ENCODE measurements around the gene COPS4. TPM values are rescaled to one million over a fixed set of nuclear protein-coding genes. Genes with fewer than 3 reads are reported as not detected.

Gene COPS4
- total RNA-seq, 1 experiment from 2014 or later = 42.7 TPM

DNA sequence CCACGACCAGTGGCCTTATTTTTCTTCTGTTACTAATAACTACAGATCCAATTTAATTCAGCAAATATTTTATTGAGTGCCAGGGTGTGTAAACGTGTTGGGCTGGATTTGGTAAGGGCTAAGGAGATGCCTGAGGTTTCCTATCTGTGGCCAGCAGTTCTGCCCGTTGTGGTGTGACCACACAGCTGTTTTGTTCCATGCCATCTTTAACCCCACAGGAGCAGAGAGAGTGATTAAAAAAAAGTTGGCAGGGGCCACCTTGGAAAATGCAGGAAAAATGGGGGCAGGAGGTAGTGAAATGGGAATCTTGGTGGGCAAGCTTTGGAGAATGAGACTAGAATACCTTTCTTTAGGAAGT lies 78.4 kb downstream of the COPS4 start:
- Histone ChIP-seq H3K9me3 (ENCODE audit: low read length) (no peaks in the 10 kb centered on the region), H3K79me2 (ENCODE audit: low read length) (no peaks in the 10 kb centered on the region), H3K4me1 (ENCODE audit: low read length) (peaks cover 10% of the 10 kb centered on the region), H3K36me3 (ENCODE audit: insufficient read depth, low read length) (no peaks in the 10 kb centered on the region), H3K4me2 (ENCODE audit: low read depth, low read length, poor library complexity, severe bottlenecking) (no peak overlapping the region), H4K20me1 (ENCODE audit: insufficient read depth, low read depth, low read length) (no peaks in the 10 kb centered on the region), H3K9ac (ENCODE audit: low read length) (no peak overlapping the region), H3K9me2 (replicated peaks; ENCODE audit: insufficient read depth, low read length) (no peaks in the 10 kb centered on the region), H3K4me3 (ENCODE audit: low read length) (no peak overlapping the region), H3K27ac (ENCODE audit: low read length) (no peak overlapping the region), H3K27me3 (ENCODE audit: low read length) (no peaks in the 10 kb centered on the region), H2AFZ (ENCODE audit: low read length) (no peak overlapping the region)
- no peak for DNase-seq

DNA sequence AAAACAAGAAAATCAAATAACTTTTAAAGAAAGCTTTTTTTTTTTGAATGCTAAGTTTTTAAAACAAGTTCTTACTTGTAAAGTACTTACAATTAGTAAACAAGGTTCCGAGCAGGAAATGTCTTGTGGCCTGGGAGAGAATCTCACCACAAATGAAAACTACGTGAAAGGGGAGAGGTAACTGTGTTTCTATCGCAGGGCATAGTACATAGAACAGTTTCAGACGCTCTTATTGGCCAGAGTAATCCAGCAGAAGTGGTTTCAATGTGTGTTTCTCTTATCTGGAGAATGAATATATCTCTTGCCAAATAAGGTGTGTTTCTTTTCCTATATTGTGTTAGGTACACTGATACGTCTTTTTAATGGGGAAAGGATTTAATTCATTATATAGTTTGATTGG lies 79.6 kb downstream of the COPS4 start, which contains the start of gene PLAC8:
TSS of gene PLAC8 (minus strand) at position 154 of the 400 bp plus-strand sequence. CDS start 6,808 bp downstream, outside the sequence.
- H3K27ac ChIP-seq (ENCODE audit: low read length) = no peak within 1 kb of the TSS
- no peak within 1 kb of the TSS for H3K9ac ChIP-seq (ENCODE audit: low read length)
- no peaks in the 10 kb centered on the region for H3K9me2 ChIP-seq (replicated peaks; ENCODE audit: insufficient read depth, low read length)
- no peaks in the 10 kb centered on the region for H3K36me3 ChIP-seq (ENCODE audit: insufficient read depth, low read length)
- peaks cover 10% of the 10 kb centered on the region for H3K4me1 ChIP-seq (ENCODE audit: low read length)
- H3K4me3 ChIP-seq (ENCODE audit: low read length) = no peak within 1 kb of the TSS
- no peak within 1 kb of the TSS for H2AFZ ChIP-seq (ENCODE audit: low read length)
- H3K4me2 ChIP-seq (ENCODE audit: low read depth, low read length, poor library complexity, severe bottlenecking) = no peak within 1 kb of the TSS
- H3K79me2 ChIP-seq (ENCODE audit: low read length) = no peaks in the 10 kb centered on the region
- H3K27me3 ChIP-seq (ENCODE audit: low read length) = no peaks in the 10 kb centered on the region
- no peak for DNase-seq
- no peaks in the 10 kb centered on the region for H3K9me3 ChIP-seq (ENCODE audit: low read length)
- no peaks in the 10 kb centered on the region for H4K20me1 ChIP-seq (ENCODE audit: insufficient read depth, low read depth, low read length)

GRCh38 chr4:83115000-83115399 lies 80.0 kb downstream of the COPS4 start:
- no peak for DNase-seq
- H3K27ac ChIP-seq (ENCODE audit: low read length) = no peak overlapping the region
- no peaks in the 10 kb centered on the region for H3K27me3 ChIP-seq (ENCODE audit: low read length)
- H3K4me1 ChIP-seq (ENCODE audit: low read length) = peaks cover 10% of the 10 kb centered on the region
- H3K9ac ChIP-seq (ENCODE audit: low read length) = no peak overlapping the region
- no peaks in the 10 kb centered on the region for H4K20me1 ChIP-seq (ENCODE audit: insufficient read depth, low read depth, low read length)
- no peaks in the 10 kb centered on the region for H3K9me3 ChIP-seq (ENCODE audit: low read length)
- no peaks in the 10 kb centered on the region for H3K36me3 ChIP-seq (ENCODE audit: insufficient read depth, low read length)
- H3K4me3 ChIP-seq (ENCODE audit: low read length) = no peak overlapping the region
- no peak overlapping the region for H3K4me2 ChIP-seq (ENCODE audit: low read depth, low read length, poor library complexity, severe bottlenecking)
- H3K9me2 ChIP-seq (replicated peaks; ENCODE audit: insufficient read depth, low read length) = no peaks in the 10 kb centered on the region
- no peaks in the 10 kb centered on the region for H3K79me2 ChIP-seq (ENCODE audit: low read length)
- no peak overlapping the region for H2AFZ ChIP-seq (ENCODE audit: low read length)

DNA sequence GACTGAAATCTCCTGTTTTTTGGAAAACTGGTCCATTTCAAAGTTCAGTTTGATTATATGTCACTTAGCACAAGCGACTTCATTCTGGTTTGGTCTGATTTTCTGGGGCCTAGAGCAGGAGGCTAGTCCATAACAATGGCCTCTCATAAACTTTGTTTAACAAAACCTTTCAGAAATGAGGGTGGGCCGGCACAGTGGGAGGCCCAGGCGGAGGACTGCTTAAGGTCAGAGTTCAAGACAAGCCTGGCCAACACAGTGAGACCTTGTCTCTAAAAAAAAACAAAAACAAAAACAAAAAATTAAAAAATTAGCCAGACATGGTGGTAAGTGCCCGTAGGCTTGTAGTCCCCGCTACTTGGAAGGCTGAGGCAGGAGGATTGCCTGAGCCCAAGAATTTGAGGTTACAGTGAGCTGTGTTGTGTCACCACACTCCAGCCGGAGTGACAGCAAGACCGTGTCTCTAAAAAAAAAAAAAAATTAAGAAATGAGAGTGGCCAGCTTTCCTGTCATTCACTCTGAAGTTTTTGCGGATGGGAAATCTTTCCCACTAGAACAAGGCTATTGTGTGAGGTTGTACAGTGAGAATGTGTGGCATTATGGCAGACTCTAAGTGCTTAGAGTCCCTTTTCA lies 80.8 kb downstream of the COPS4 start:
- Histone ChIP-seq H2AFZ (ENCODE audit: low read length) (no peak overlapping the region), H3K4me2 (ENCODE audit: low read depth, low read length, poor library complexity, severe bottlenecking) (no peak overlapping the region), H3K9ac (ENCODE audit: low read length) (no peak overlapping the region), H4K20me1 (ENCODE audit: insufficient read depth, low read depth, low read length) (no peaks in the 10 kb centered on the region), H3K27ac (ENCODE audit: low read length) (no peak overlapping the region), H3K79me2 (ENCODE audit: low read length) (no peaks in the 10 kb centered on the region), H3K4me3 (ENCODE audit: low read length) (no peak overlapping the region), H3K9me2 (replicated peaks; ENCODE audit: insufficient read depth, low read length) (no peaks in the 10 kb centered on the region), H3K27me3 (ENCODE audit: low read length) (no peaks in the 10 kb centered on the region), H3K4me1 (ENCODE audit: low read length) (peaks cover 4% of the 10 kb centered on the region), H3K9me3 (ENCODE audit: low read length) (no peaks in the 10 kb centered on the region), H3K36me3 (ENCODE audit: insufficient read depth, low read length) (no peaks in the 10 kb centered on the region)
- no peak for DNase-seq

DNA sequence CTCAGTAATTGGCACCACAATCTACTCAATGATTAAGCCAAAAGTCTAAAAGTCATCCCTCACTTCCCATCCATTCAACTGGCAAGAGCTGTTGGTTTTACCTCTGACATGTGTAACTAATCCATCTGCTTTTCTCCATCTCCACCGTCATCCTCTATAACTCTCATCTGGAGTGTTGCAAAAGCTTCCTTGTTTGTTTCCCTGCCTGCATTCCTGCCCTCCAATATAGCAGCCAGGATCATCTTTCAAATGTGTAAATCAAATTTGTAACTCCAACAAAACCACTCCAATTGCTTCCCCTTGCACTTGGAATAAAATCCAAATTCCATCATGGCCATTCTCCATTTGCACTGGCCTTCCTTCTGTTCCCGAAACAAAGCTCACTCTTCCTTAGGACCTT lies 83.9 kb downstream of the COPS4 start:
- Histone ChIP-seq H3K27ac (ENCODE audit: low read length) (no peak overlapping the region), H2AFZ (ENCODE audit: low read length) (no peak overlapping the region), H3K79me2 (ENCODE audit: low read length) (no peaks in the 10 kb centered on the region), H3K4me2 (ENCODE audit: low read depth, low read length, poor library complexity, severe bottlenecking) (no peak overlapping the region), H4K20me1 (ENCODE audit: insufficient read depth, low read depth, low read length) (no peaks in the 10 kb centered on the region), H3K36me3 (ENCODE audit: insufficient read depth, low read length) (no peaks in the 10 kb centered on the region), H3K4me1 (ENCODE audit: low read length) (no peaks in the 10 kb centered on the region), H3K9me3 (ENCODE audit: low read length) (no peaks in the 10 kb centered on the region), H3K9me2 (replicated peaks; ENCODE audit: insufficient read depth, low read length) (no peaks in the 10 kb centered on the region), H3K4me3 (ENCODE audit: low read length) (no peak overlapping the region), H3K27me3 (ENCODE audit: low read length) (no peaks in the 10 kb centered on the region), H3K9ac (ENCODE audit: low read length) (no peak overlapping the region)
- no peak for DNase-seq

DNA sequence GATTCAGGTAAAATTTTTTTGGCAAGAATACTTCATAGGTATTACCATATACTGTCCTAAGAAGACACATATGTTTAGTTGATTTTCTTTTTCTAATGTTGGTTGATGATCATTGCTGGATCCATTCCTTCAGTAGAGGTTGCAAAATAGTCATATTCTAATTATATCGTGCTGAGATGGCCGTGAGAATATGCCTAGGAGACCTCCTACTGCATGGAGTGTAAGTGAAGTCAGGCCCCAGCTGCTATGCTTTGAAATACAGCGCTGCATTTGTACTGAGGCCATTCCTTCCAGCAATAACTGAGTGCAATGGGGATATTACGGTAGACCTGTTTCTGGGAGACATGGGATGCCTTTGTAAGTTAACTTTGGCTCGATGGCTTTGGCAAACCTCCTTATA lies 86.3 kb downstream of the COPS4 start:
- no peaks in the 10 kb centered on the region for H3K9me2 ChIP-seq (replicated peaks; ENCODE audit: insufficient read depth, low read length)
- H3K4me2 ChIP-seq (ENCODE audit: low read depth, low read length, poor library complexity, severe bottlenecking) = no peak overlapping the region
- no peak overlapping the region for H3K4me3 ChIP-seq (ENCODE audit: low read length)
- H3K9me3 ChIP-seq (ENCODE audit: low read length) = no peaks in the 10 kb centered on the region
- no peak overlapping the region for H3K9ac ChIP-seq (ENCODE audit: low read length)
- H3K4me1 ChIP-seq (ENCODE audit: low read length) = no peaks in the 10 kb centered on the region
- no peak overlapping the region for H2AFZ ChIP-seq (ENCODE audit: low read length)
- DNase-seq = no peak
- H3K27ac ChIP-seq (ENCODE audit: low read length) = no peak overlapping the region
- no peaks in the 10 kb centered on the region for H3K36me3 ChIP-seq (ENCODE audit: insufficient read depth, low read length)
- H3K79me2 ChIP-seq (ENCODE audit: low read length) = no peaks in the 10 kb centered on the region
- H4K20me1 ChIP-seq (ENCODE audit: insufficient read depth, low read depth, low read length) = no peaks in the 10 kb centered on the region
- no peaks in the 10 kb centered on the region for H3K27me3 ChIP-seq (ENCODE audit: low read length)

DNA sequence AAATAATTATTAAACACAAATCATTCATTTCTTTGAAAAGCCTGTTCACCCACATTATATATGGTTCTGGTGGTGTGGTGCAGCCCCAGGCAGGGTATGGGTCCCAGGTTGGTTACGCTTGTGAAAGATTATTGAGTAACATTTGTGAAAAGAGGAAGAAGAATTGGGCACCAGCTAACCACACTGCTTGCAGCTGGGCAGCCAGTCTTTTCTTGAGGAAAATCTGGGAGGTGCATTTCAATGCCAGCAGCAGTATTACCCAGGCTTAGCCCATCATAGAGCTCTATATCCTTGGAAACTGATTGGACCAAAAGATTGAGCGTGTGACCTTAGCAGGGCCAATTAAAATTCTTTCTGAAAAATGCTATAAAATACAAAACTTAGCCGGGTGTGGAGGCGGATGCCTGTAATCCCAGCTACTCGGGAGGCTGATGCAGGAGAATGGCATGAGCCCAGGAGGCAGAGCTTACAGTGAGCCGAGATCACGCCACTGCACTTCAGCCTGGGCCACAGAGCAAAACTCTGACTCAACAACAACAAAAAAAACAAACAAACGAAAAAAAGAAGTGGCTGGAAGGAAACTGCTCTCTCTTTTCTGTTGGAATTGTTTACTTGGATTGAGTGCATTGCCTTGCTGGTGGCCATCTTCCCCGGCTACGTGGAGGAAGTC lies 89.3 kb downstream of the COPS4 start:
- no peak overlapping the region for H2AFZ ChIP-seq (ENCODE audit: low read length)
- H3K9me3 ChIP-seq (ENCODE audit: low read length) = no peaks in the 10 kb centered on the region
- no peaks in the 10 kb centered on the region for H3K9me2 ChIP-seq (replicated peaks; ENCODE audit: insufficient read depth, low read length)
- H3K79me2 ChIP-seq (ENCODE audit: low read length) = no peaks in the 10 kb centered on the region
- H3K9ac ChIP-seq (ENCODE audit: low read length) = no peak overlapping the region
- no peaks in the 10 kb centered on the region for H3K4me1 ChIP-seq (ENCODE audit: low read length)
- H3K36me3 ChIP-seq (ENCODE audit: insufficient read depth, low read length) = no peaks in the 10 kb centered on the region
- H3K27me3 ChIP-seq (ENCODE audit: low read length) = no peaks in the 10 kb centered on the region
- no peak overlapping the region for H3K4me2 ChIP-seq (ENCODE audit: low read depth, low read length, poor library complexity, severe bottlenecking)
- H3K27ac ChIP-seq (ENCODE audit: low read length) = no peak overlapping the region
- no peaks in the 10 kb centered on the region for H4K20me1 ChIP-seq (ENCODE audit: insufficient read depth, low read depth, low read length)
- H3K4me3 ChIP-seq (ENCODE audit: low read length) = no peak overlapping the region
- DNase-seq = no peak

Measured in Karpas-422 (cell line).